GM18511 (cell line): ENCODE results near the gene VSIG1.

Source experiments
- ATAC-seq: cut with Tn5 transposase; IDR thresholded peaks from one replicate; pipeline ENCODE4 v1.9.1; 2021; ENCODE audit warnings: mild to moderate bottlenecking, moderate library complexity; ENCODE audit not compliant: unreplicated experiment

The VSIG1 gene

GRCh38 chrX:108044554-108045256 lies at the start of gene VSIG1:
VSIG1 (plus strand) TSS chrX:108045065; CDS start chrX:108045131, 66 bp downstream.
- ATAC-seq: no peak

GRCh38 chrX:107996124-107996523 lies 48.7 kb upstream of the VSIG1 start:
- ATAC-seq: no peak

- ATAC-seq: peak; percentile 53
Observed at GRCh38 chrX:108000751-108001150, 44.1 kb upstream of the VSIG1 start.

DNA sequence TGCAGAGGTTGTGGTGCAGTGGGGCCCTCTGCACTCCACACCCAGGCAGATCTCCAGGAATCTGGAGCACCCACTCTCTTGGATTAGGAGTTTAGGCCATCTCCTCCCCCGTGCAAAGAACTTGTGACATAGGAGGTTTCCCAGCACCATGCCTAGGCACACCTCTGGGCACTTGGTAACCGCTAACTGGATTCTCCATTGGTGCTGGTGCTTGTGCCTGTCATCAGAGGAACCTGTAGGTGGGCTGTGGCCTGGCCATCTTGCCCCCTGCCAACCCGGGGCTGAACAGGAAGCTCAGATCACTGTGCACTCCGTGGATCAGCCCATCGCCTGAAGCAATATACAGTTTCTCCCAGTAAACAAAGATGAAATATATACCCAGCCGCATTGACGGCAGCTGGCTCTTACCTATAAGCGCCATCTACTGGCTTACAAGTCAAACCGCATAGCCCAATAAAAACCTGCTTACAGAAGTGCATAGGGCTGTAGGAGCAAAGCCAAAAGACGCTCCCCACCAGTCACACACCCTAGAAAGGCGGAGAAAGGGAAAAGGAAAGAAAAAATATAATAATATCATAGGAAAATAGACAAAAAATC lies 43.5 kb upstream of the VSIG1 start:
- peak; percentile 92 for ATAC-seq

DNA sequence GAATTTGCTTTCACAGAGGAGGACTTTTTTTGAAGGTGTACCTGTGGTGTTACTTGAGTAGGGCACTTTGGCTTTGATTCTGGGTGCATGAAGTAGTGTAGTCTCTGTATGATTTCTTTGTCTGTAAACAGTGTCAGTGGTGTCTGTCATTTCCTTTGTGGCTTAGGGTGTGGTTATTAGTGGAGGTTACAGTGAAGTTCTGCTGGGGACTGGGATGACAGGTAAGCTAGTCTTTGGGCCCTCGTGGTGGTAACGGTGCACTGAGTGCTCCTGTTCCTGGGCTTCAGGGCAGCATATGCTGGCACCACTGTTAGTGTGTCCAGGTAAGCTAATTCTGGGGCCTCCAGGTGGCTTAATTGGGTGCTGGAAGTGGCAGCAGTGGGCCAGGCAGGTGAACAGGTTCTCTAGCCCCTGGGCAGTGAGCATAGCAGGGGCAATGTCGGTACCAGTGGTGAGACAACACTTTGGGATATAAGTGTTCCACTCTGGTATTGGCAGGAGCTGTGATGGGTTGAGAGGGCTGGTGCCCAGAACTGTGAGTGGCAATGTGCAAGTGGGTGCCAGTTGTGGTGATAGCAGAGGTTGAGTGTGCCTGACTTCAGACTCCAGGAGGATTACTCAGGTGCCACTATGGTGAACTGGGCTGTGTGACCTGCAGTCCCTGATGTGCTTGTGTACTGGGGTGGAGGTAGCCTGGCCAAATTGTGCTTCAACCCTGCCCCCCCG lies 26.0 kb upstream of the VSIG1 start:
- ATAC-seq: no peak

DNA sequence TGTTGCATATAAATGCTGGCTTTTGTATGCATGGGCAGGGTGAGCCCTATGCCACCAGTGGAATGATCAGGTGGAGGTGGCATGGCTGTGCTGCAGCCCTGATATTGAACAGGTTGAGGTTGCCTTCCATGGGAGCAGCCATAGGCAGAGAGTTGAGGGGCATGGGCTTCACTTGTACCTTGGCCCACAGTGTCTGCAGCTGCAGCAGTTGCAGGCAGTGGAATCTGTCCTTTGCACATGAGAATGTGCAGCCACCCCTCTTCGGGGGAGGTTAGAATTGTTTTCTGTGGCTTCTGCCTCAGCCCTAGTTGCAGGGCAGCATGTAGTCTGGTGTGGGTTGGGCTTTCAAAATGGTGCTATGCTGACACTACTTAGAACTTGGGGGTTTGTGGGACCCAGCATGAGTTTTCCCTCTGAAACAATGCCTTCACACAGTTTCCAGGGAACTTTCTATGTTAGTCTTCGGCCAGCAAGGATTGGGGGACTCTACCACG lies 25.4 kb upstream of the VSIG1 start:
- ATAC-seq: no peak

DNA sequence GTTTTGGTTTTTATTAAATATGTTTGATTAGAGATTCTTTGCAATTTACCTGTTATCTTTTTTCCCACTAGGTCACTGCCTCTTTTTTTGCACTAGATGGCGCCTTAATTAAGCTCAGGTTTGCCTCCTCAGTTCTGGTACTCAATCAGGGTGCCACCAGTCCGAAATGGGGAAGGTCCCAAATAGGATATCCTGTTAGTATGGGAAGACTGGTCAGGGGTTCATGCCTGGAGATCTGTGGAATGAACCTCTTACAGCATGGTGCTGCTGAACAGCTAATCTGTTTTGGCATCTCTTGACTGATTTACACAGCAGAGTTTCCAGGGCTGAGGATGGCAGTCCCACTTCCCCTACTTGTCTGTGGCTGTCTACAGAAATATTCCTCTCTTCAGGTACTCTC lies 24.2 kb upstream of the VSIG1 start:
- ATAC-seq: peak; percentile 55

DNA sequence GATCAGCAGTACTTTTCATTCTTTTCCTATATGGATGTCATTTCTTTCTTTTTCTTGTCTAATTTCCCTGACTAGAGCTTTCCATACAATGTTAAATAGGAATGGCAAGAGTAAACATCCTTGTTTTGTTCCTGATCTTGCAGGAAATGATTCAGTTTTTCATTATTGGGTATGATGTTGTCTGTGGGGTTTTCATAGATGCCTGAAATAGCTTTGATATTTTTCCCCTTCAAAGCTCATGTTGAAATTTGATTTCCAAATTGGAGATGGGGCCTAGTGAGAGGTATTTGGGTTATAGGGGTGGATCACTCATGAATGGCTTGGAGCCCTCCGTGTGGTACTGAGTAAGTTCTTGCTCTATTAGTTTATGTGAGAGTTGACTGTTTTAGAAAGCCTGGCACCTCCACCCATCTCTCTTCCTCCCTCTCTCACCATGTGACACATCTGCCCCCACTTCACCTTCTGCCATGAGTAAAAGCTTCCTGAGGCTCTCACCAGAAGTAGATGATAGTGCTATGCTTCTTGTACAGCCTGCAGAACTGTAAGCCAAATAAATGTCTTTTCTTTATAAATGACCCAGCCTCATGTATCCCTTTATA lies 22.3 kb upstream of the VSIG1 start:
- ATAC-seq: no peak

GRCh38 chrX:108025376-108025775 lies 19.5 kb upstream of the VSIG1 start:
- ATAC-seq: no peak

DNA sequence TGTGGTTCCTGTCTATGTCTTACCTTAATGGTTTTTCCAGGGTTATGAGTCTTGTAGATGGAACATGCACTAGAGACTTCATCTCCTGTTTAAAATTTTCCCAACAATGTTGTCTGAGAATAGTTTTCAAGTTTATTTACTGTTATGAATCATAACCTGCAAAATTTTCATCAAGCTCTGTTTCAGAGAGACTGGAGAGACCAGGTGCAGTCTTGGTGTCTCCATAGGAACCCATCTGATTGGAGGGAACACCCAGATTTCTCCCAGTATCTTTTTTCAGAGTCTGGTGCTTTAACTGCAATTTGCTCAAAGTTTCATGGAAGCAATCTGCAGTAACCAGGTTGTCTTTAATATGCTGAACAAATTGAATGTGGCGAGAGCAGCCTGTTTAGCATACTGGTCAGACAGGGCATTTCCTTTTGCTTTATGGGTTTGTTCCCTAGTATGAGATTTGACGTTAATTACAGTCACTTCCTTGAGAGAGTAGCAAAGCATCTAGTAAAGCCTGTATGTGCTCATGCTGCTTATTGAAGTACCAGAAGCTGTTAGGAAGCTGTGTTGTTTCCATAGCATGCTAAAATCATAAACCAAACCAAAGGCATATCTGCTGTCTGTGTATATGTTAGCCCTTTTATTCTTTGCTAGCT lies 18.8 kb upstream of the VSIG1 start:
- no peak for ATAC-seq

- no peak for ATAC-seq
Observed at GRCh38 chrX:108028854-108029253, 16.0 kb upstream of the VSIG1 start.

- no peak for ATAC-seq
Observed at GRCh38 chrX:108029928-108030711, 14.7 kb upstream of the VSIG1 start.

DNA sequence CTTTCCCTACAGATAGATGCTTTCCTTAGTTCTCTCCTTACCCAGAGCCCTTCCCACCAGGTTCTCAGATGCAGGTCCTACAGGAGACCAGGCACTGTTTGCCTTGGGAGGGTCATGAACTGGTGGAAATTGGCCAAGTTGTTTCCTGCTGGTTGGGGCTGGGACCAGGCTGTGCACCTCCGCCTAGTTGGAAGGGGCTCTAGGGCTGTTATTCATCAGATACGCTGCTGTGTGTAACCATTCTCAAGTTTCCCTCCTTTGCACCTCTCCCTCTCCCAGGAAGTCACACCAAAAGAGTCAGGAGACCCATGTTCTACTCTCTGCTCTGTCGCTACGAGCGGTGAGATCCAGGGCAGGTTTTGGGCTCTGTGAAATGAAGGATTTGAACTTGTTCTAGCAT lies 11.9 kb upstream of the VSIG1 start:
- ATAC-seq: no peak

DNA sequence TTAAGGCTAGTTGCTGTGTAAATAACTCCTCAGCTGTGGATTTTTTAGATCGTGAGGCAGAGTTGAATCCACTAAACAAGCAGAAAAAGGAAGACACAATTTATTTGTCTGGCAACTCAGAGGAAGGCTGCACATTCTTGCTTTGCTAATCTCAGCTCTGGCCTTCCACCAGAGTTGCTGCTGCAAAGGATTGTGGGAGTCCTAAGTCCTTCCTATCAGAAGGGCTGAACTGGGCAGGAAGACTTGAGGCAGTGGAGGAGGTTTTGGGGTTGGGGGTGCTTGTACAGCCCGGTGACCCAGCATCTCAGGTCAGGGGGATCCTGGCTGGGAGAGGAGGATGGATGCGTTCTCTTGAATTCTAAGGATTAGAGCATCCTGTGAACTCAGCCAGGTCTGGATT lies 11.0 kb upstream of the VSIG1 start:
- no peak for ATAC-seq

DNA sequence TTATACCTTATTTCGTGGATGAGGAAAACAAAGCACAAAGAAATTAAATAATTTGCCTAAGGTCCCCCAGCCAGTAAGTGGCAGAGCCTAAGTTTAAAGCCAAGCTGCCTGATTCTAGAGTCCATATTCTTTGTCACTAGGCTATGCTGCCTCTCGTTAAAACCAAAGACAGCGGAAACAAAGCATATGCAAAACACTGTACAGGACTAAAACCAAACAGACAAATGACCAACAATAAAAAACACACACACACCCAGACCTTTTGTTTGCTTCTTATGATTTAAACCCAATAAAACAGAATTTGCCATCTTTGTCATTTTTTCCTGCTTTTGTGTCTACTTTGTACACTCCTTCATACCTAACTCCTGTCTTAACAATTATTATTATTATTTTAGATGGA lies 10.1 kb upstream of the VSIG1 start:
- ATAC-seq: no peak

DNA sequence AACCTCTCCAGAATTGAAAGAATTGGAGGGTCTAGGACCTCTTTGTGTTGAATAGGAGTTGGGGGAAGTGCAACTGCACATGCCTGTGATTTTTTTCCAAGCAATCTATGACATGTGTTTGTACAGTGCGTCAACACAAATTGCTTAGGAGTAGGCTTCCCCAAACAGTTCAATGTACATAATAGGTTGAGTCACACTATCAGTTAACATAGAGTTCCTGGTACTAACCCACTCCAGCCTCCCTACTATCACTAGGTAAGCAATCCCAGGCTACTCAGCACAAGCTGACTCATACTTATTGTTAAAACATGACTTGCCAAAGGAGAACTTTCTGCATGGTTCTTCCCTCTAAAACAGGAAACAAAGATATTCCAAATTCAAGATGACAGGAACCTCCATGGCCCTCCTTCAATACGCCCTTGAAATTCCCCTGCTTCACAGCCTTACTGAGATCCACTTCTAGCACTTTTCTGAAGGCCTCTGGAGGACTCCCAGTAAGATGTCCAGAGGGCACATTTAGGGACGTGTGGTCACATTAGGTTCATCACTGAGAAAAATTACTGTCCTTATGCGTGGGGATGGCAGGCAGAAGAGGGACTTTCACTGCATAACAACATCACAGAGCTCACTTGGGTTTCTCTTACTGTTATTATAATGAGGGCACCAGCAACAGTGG lies 8.4 kb upstream of the VSIG1 start:
- ATAC-seq: no peak

DNA sequence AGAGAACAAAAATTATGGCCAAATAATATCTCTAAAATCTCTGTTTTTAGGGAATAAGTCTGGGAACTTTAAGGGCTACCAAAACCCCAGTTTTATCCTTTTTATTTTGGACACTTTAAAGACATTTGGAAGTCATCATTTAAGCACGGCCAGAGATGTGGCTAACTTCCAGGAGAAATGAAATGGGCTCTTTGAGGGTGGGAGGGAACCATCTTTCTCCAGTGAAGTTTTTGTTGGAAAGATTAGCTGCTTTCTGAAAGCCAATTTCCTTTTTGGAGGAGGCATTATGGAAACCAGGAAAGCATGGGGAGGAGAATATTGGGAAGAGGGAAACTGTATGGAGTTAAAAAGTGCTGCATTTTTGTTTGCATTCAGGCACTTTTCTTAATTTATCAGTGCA lies 4.8 kb downstream of the VSIG1 start:
- ATAC-seq: no peak

DNA sequence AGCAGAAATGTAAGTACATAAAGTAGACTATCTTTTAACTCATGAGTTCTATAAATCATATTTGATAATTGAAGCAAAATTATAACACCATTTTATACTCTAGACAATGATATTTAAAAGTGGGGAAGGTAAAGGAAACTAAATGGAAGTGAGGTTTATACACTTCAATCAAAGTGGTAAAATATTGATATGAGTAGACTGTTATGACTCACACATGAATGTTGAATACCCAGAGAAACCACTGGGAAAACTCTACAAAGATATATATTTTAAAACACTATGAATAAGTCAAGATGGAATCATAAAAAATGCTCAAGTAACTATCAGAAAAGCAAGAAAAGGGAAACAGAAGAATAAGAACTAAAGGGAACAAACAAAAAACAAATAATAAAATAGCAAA lies 8.4 kb downstream of the VSIG1 start:
- no peak for ATAC-seq

- no peak for ATAC-seq
Observed at GRCh38 chrX:108055546-108055945, 10.7 kb downstream of the VSIG1 start.

- ATAC-seq: no peak
Observed at GRCh38 chrX:108059801-108060200, 14.9 kb downstream of the VSIG1 start.
